Loucy (cell line): Measurements from ENCODE around the gene RAD9A.

Experiments
- H2AFZ ChIP-seq: fragments of 200-600 bp; sonication (generic); 2 replicates; pipeline ENCODE4 v1.6.0; 2016; ENCODE audit warnings: antibody characterized with exemption, mild to moderate bottlenecking, low read length, moderate library complexity
- H3F3A ChIP-seq: fragments of 200-600 bp; 2 replicates; pipeline ENCODE4 v1.6.0; 2016; ENCODE audit warnings: antibody characterized with exemption, low read depth, mild to moderate bottlenecking
- H3K27me3 ChIP-seq: fragments of 200-600 bp; sonication (generic); 2 replicates; pipeline ENCODE4 v1.6.1; 2014; ENCODE audit warnings: low read length, mild to moderate bottlenecking; ENCODE audit not compliant: insufficient read depth, poor library complexity, severe bottlenecking
- H3K36me3 ChIP-seq: fragments of 200-600 bp; sonication (generic); 2 replicates; pipeline ENCODE4 v1.6.1; 2016; ENCODE audit warnings: low read length; ENCODE audit not compliant: insufficient read depth
- H3K4me1 ChIP-seq: fragments of 200-600 bp; sonication (generic); 2 replicates; pipeline ENCODE4 v1.5.1; 2014; ENCODE audit warnings: low read length, mild to moderate bottlenecking; ENCODE audit not compliant: insufficient read depth, poor library complexity, severe bottlenecking
- H3K4me2 ChIP-seq: fragments of 200-600 bp; sonication (generic); 2 replicates; pipeline ENCODE4 v1.6.0; 2014; ENCODE audit warnings: antibody characterized with exemption, low read length, low read depth, mild to moderate bottlenecking; ENCODE audit not compliant: poor library complexity, severe bottlenecking
- H3K4me3 ChIP-seq: fragments of 200-600 bp; sonication (generic); 2 replicates; pipeline ENCODE4 v1.5.1; 2014; ENCODE audit warnings: low read length, mild to moderate bottlenecking, mixed read lengths; ENCODE audit not compliant: poor library complexity, severe bottlenecking
- H3K79me2 ChIP-seq: fragments of 200-600 bp; sonication (generic); 2 replicates; pipeline ENCODE4 v1.6.1; 2014; ENCODE audit warnings: low read length; ENCODE audit not compliant: insufficient read depth
- H3K9ac ChIP-seq: fragments of 200-600 bp; sonication (generic); 2 replicates; pipeline ENCODE4 v1.6.0; 2014; ENCODE audit warnings: mild to moderate bottlenecking, low read depth, low read length, moderate library complexity; ENCODE audit not compliant: poor library complexity, severe bottlenecking
- H3K9me2 ChIP-seq: fragments of 200-600 bp; sonication (generic); replicated peaks from 2 replicates; pipeline ENCODE4 v1.6.1; 2016; ENCODE audit warnings: low read depth, low read length, mixed read lengths
- H3K9me3 ChIP-seq: fragments of 200-600 bp; sonication (generic); 2 replicates; pipeline ENCODE4 v1.6.1; 2014; ENCODE audit warnings: mild to moderate bottlenecking, antibody characterized with exemption, low read length, low read depth; ENCODE audit not compliant: insufficient read depth
- H4K20me1 ChIP-seq: fragments of 200-600 bp; sonication (generic); 2 replicates; pipeline ENCODE4 v1.6.0; 2014; ENCODE audit warnings: antibody characterized with exemption, low read length, mild to moderate bottlenecking; ENCODE audit not compliant: insufficient read depth, poor library complexity, severe bottlenecking
- EZH2phosphoT487 ChIP-seq: fragments of 200-600 bp; IDR thresholded peaks from 2 replicates; pipeline ENCODE4 v1.6.1; 2018; ENCODE audit warnings: antibody characterized with exemption, mild to moderate bottlenecking, moderate library complexity, borderline replicate concordance
- TF ChIP-seq, protein P1 (sequence below): fragments of 200-600 bp; sonication (generic); conservative IDR thresholded peaks from 2 replicates; pipeline ENCODE4 v1.5.1; 2014; ENCODE audit warnings: mild to moderate bottlenecking, antibody characterized with exemption, low read length

RAD9A gene

GRCh38 chr11:67355023-67355793 lies 36.6 kb upstream of the RAD9A start:
- Histone ChIP-seq H3K4me2 (peak overlapping the region; percentile 87), H3K9ac (peak overlapping the region; percentile 74)

GRCh38 chr11:67355794-67356386 lies 35.9 kb upstream of the RAD9A start:
- Histone ChIP-seq H3K79me2 (peaks cover 9% of the 10 kb centered on the region; the same call in 1 of the 2 replicates), H3K4me1 (peaks cover 36% of the 10 kb centered on the region), H3K27me3 (no peaks in the 10 kb centered on the region), H3K4me3 (no peak overlapping the region), H4K20me1 (no peaks in the 10 kb centered on the region), H2AFZ (no peak overlapping the region), H3K9me2 (no peaks in the 10 kb centered on the region), H3K9ac (peak overlapping the region; percentile 31), H3K4me2 (peak overlapping the region; percentile 33), H3F3A (no peaks in the 10 kb centered on the region), H3K36me3 (no peaks in the 10 kb centered on the region), H3K9me3 (no peaks in the 10 kb centered on the region)
- TF ChIP-seq EZH2phosphoT487, result no peak

More at GRCh38 chr11:67355023-67355793, 36.6 kb upstream of the RAD9A start:
- peaks cover 9% of the 10 kb centered on the region; the same call in 1 of the 2 replicates for H3K79me2 ChIP-seq
- H3K36me3 ChIP-seq, result no peaks in the 10 kb centered on the region
- H3K4me1 ChIP-seq, result peaks cover 36% of the 10 kb centered on the region
- no peak overlapping the region for H3K4me3 ChIP-seq
- no peaks in the 10 kb centered on the region for H3K27me3 ChIP-seq
- H4K20me1 ChIP-seq, result no peaks in the 10 kb centered on the region
- no peaks in the 10 kb centered on the region for H3K9me2 ChIP-seq
- H3K9me3 ChIP-seq, result no peaks in the 10 kb centered on the region
- TF ChIP-seq EZH2phosphoT487, result no peak
- TF ChIP-seq, protein P1, sequence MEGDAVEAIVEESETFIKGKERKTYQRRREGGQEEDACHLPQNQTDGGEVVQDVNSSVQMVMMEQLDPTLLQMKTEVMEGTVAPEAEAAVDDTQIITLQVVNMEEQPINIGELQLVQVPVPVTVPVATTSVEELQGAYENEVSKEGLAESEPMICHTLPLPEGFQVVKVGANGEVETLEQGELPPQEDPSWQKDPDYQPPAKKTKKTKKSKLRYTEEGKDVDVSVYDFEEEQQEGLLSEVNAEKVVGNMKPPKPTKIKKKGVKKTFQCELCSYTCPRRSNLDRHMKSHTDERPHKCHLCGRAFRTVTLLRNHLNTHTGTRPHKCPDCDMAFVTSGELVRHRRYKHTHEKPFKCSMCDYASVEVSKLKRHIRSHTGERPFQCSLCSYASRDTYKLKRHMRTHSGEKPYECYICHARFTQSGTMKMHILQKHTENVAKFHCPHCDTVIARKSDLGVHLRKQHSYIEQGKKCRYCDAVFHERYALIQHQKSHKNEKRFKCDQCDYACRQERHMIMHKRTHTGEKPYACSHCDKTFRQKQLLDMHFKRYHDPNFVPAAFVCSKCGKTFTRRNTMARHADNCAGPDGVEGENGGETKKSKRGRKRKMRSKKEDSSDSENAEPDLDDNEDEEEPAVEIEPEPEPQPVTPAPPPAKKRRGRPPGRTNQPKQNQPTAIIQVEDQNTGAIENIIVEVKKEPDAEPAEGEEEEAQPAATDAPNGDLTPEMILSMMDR, result no peak
- H3F3A ChIP-seq, result no peaks in the 10 kb centered on the region
- no peak overlapping the region for H2AFZ ChIP-seq

DNA sequence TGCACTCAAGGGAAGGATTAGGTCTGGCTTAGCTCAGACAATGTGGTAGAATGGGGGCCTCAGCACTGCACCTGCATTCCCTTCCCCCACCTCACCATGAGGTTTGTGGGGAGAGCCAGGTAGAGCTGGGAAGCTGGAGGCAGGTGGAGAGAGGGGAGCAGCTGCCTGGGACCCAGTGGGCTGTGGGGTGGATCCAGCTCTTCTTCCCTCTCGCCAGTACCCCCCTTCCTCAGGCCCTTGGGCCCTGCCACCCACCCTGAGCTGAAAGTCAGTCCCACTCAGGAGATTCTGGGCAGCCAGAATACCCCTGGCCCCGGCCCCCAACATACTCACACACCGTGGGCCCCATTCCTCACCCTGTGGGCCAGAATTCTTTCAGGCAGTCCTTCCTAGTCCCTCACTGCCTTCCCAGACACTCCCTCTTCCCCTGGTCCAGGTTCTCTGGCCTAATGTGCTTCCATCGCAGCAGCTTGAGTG lies 35.4 kb upstream of the RAD9A start:
- H3K79me2 ChIP-seq, result peaks cover 8% of the 10 kb centered on the region; the same call in 1 of the 2 replicates
- H3K9me2 ChIP-seq, result no peaks in the 10 kb centered on the region
- peak overlapping the region; percentile 31 for H3K9ac ChIP-seq
- H3K36me3 ChIP-seq, result no peaks in the 10 kb centered on the region
- no peaks in the 10 kb centered on the region for H4K20me1 ChIP-seq
- H3K4me2 ChIP-seq, result peak overlapping the region; percentile 33
- no peak for TF ChIP-seq EZH2phosphoT487
- TF ChIP-seq, protein P1, result no peak
- H3K9me3 ChIP-seq, result no peaks in the 10 kb centered on the region
- peaks cover 34% of the 10 kb centered on the region for H3K4me1 ChIP-seq
- H2AFZ ChIP-seq, result peak overlapping the region; percentile 52
- H3K27me3 ChIP-seq, result no peaks in the 10 kb centered on the region
- H3F3A ChIP-seq, result no peaks in the 10 kb centered on the region
- peak overlapping the region; percentile 11 for H3K4me3 ChIP-seq
